Fibroblast of villous mesenchyme (primary cell): ENCODE measurements around the gene MDM1. TPM values are rescaled to one million over a fixed set of nuclear protein-coding genes. Genes with fewer than 3 reads are reported as not detected.

ENCODE experiments used
- DNase-seq: peaks from one replicate; pipeline ENCODE4 v3.0.0-alpha.2; 2010; ENCODE audit warnings: low read depth
- H3K4me3 ChIP-seq: 2 replicates; pipeline ENCODE4 v1.5.1; 2011; ENCODE audit warnings: low read depth, mild to moderate bottlenecking, low read length
- CTCF ChIP-seq: IDR thresholded peaks from 2 replicates; pipeline ENCODE4 v1.5.1; 2012; ENCODE audit warnings: low read depth, mild to moderate bottlenecking, low read length; ENCODE audit not compliant: insufficient read depth
- total RNA-seq: library from RNA; depleted of rRNA; stranded (reverse); fragments of >200 nt; gene quantifications from 2 replicates; pipeline ENCODE4 v1.2.3, GENCODE V29; 2012

The MDM1 gene
- total RNA-seq, 1 donor: 13.0 TPM

- H3K4me3 ChIP-seq: no peak overlapping the region
- no peak for TF ChIP-seq CTCF
- DNase-seq: no peak
Measured at GRCh38 chr12:68367116-68367515, 35.0 kb upstream of the MDM1 start.

- peak; percentile 99 for DNase-seq
- TF ChIP-seq CTCF: no peak
- peak overlapping the region; percentile 39 for H3K4me3 ChIP-seq
Measured at GRCh38 chr12:68364893-68365725, 32.9 kb upstream of the MDM1 start.

- DNase-seq: no peak
- H3K4me3 ChIP-seq: peak overlapping the region; percentile 39
- TF ChIP-seq CTCF: no peak
Measured at GRCh38 chr12:68364328-68364727, 32.2 kb upstream of the MDM1 start.

GRCh38 chr12:68361953-68362352 is 29.8 kb upstream of the MDM1 start:
- DNase-seq: no peak
- H3K4me3 ChIP-seq: no peak overlapping the region
- TF ChIP-seq CTCF: no peak

- no peak overlapping the region for H3K4me3 ChIP-seq
- peak; percentile 27 for DNase-seq
- no peak for TF ChIP-seq CTCF
Measured at GRCh38 chr12:68359674-68360073, 27.5 kb upstream of the MDM1 start.

GRCh38 chr12:68358532-68359485 is 26.6 kb upstream of the MDM1 start:
- peak; percentile 66 for TF ChIP-seq CTCF
- H3K4me3 ChIP-seq: no peak overlapping the region
- peak; percentile 90 for DNase-seq
